Activated naive CD8-positive, alpha-beta T cell treated with anti-CD3 and anti-CD28 coated beads, Interleukin-2, amount 50 U/mL, for 24 hours (primary cell): ENCODE data around the gene PPP1R9A.
A peak's percentile ranks its signal among the peaks of the same experiment; 100 is the strongest.

Experiments used
- ATAC-seq: fragments of 150-1000 bp; cut with Tn5 transposase; one replicate; pipeline ENCODE4 v1.10.0; 2021
- DNase-seq: peaks from one replicate; pipeline ENCODE4 v3.0.0; 2021
- H3K27ac Mint-ChIP-seq: one replicate; pipeline ENCODE4 v1.8.0; 2021; ENCODE audit warnings: mild to moderate bottlenecking, mixed read lengths
- H3K27me3 Mint-ChIP-seq: one replicate; pipeline ENCODE4 v1.8.0; 2021; ENCODE audit warnings: mixed read lengths
- H3K36me3 Mint-ChIP-seq: one replicate; pipeline ENCODE4 v1.8.0; 2021; ENCODE audit warnings: low read depth, mixed read lengths
- H3K4me1 Mint-ChIP-seq: one replicate; pipeline ENCODE4 v1.8.0; 2021; ENCODE audit warnings: mixed read lengths
- H3K4me3 Mint-ChIP-seq: one replicate; pipeline ENCODE4 v1.8.0; 2021; ENCODE audit warnings: mild to moderate bottlenecking, moderate library complexity, mixed read lengths
- H3K9me3 Mint-ChIP-seq: one replicate; pipeline ENCODE4 v1.8.0; 2021; ENCODE audit warnings: mixed read lengths

The PPP1R9A gene

DNA sequence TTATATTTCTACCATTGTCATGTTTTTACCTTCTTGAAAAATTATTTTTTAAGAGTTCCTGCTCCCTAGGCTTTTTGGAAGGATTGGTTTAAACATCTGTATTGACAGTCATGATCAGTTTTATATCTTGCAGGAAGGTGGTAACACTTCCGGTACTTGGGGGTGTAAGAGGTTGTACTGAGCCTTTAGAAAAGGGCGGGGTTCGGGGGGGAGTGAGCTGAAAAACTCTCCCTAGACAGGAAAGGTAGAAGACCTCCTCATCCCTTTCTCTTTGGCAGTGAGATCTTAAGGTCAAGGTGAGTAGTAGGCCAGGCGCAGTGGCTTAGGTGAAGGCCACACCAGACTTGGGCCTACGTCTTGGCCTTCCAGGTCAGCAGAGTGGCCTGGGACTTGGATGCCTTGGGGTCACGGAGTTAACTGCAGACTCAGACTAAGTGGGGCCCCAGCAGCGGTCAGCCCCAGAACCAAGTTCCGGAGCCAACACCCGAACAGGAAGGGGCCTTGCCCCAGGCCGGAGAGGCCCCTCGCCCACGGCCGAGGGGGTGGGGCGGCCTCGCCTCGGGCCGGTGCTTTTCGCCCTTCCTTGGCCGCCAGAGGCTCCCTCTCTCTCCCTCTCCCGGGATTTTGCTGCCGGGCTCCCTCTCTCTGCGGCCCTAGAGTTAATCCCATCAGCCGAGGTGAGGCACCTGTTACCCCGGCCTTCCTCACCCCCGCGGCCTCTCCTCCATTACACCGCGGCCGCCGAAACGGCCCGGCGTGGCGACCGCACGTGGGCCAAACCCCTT, at the start of gene PPP1R9A:
PPP1R9A (plus strand) TSS at position 569 of the 785 bp plus-strand sequence. CDS start 2,520 bp downstream, outside the sequence.
- ATAC-seq (no peak), DNase-seq (no peak)
- no peak within 1 kb of the TSS for H3K27ac Mint-ChIP-seq
- H3K4me3 Mint-ChIP-seq = peak within 1 kb of the TSS; percentile 32
- no peaks in the 10 kb centered on the region for H3K9me3 Mint-ChIP-seq
- H3K27me3 Mint-ChIP-seq = peaks cover 41% of the 10 kb centered on the region
- H3K36me3 Mint-ChIP-seq = no peaks in the 10 kb centered on the region
- H3K4me1 Mint-ChIP-seq = peaks cover 12% of the 10 kb centered on the region

DNA sequence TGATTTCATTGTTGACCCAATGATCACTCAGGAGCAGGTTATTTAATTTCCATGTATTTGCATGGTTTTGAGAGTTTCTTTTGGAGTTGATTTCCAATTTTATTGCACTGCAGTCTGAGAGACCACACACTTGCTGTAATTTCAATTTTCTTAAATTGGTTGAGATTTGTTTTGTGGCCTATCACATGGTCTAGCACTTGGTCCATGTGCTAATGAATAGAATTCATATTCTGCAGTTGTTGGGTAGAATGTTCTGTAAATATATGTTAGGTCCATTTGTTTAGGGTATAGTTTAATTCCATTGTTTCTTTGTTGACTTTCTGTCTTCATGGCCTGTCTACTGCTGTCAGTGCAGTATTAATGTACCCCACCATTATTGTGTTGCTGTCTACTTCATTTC, 36.3 kb upstream of the PPP1R9A start:
- no peak overlapping the region for H3K27ac Mint-ChIP-seq
- peaks cover 3% of the 10 kb centered on the region for H3K27me3 Mint-ChIP-seq
- H3K9me3 Mint-ChIP-seq = peaks cover 8% of the 10 kb centered on the region
- no peak for DNase-seq
- H3K36me3 Mint-ChIP-seq = no peaks in the 10 kb centered on the region
- H3K4me1 Mint-ChIP-seq = no peaks in the 10 kb centered on the region
- no peak overlapping the region for H3K4me3 Mint-ChIP-seq
- ATAC-seq = no peak

DNA sequence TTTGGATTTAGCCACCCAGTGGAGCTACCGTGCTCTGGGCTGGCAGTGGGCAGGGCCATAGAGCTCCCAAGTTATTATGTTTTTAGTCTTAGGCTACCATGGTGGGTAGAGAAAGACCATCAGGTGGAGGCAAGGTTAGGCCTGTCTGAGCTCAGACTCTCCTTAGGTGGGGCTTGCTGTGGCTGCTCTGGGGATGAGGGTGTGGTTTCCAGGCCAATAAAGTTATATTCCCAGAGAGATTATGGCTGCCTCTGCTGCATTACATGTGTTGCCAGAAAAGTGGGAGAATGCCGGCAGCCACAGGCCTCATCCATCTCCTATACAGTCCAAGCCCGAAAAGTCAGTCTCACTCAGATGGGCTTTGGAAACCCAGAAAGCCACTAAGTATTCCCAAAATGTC, 34.2 kb upstream of the PPP1R9A start:
- H3K9me3 Mint-ChIP-seq = peaks cover 13% of the 10 kb centered on the region

DNA sequence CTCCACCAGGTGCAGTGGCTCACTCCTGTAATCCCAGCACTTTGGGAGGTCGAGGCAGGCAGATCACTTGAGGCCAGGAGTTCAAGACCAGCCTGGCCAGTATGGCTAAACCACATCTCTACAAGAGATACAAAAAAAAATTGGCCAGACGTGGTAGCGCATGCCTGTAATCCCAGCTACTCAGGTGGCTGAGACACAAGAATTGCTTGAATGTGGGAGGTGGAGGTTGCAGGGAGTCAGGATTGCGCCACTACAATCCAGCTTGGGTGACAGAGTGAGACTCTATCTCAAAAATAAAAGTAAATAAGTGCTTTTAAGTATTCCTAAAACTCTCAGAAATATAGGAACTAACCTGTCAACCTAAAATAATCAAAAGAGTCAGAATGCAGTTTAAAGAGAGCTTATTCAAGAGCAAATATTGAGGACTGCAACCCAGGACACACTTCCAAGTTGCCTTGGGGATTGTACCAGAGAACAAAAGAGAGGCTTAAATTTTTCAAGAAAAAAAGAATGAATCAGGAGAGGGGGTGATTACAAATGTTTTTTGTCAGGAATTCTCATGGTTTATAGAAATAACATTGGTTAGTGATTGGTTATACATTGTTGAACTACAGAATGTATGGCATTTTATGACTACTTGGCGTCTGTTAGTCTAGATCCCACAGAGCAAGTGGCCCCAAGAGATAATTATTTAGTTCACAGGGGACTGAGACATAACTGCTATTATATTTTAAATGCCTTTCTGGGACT, 33.2 kb upstream of the PPP1R9A start:
- Mint-ChIP-seq H3K4me3 (no peak overlapping the region), H3K9me3 (peaks cover 13% of the 10 kb centered on the region), H3K36me3 (no peaks in the 10 kb centered on the region), H3K4me1 (no peaks in the 10 kb centered on the region), H3K27me3 (peaks cover 3% of the 10 kb centered on the region), H3K27ac (no peak overlapping the region)
- ATAC-seq (no peak), DNase-seq (no peak)

More for the DNA sequence above, 34.2 kb upstream of the PPP1R9A start:
- Mint-ChIP-seq H3K27me3 (peaks cover 3% of the 10 kb centered on the region), H3K4me3 (no peak overlapping the region), H3K36me3 (no peaks in the 10 kb centered on the region), H3K27ac (no peak overlapping the region), H3K4me1 (no peaks in the 10 kb centered on the region)
- DNase-seq (no peak), ATAC-seq (no peak)

DNA sequence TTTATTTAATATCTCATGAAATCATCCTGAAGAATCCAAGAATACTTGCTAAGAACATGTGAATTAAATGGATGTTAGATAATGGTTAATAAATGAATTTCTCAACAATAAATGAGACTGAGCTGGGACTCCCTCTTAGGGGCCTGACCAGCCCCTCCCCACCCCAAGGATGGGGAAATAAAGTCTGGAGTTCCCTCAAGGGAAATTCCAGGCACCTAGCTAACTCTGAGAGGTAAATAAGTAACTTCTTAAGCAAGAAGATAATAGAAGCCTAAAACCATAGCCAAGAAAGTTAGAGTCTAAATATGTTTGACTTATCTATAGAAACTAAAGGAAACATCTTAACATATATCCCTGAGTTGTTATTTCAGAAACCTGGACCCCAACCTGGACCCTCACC, 32.2 kb upstream of the PPP1R9A start:
- Mint-ChIP-seq H3K36me3 (no peaks in the 10 kb centered on the region), H3K27me3 (peaks cover 3% of the 10 kb centered on the region), H3K27ac (no peak overlapping the region), H3K4me3 (no peak overlapping the region), H3K9me3 (peaks cover 9% of the 10 kb centered on the region), H3K4me1 (no peaks in the 10 kb centered on the region)
- DNase-seq (no peak), ATAC-seq (no peak)

DNA sequence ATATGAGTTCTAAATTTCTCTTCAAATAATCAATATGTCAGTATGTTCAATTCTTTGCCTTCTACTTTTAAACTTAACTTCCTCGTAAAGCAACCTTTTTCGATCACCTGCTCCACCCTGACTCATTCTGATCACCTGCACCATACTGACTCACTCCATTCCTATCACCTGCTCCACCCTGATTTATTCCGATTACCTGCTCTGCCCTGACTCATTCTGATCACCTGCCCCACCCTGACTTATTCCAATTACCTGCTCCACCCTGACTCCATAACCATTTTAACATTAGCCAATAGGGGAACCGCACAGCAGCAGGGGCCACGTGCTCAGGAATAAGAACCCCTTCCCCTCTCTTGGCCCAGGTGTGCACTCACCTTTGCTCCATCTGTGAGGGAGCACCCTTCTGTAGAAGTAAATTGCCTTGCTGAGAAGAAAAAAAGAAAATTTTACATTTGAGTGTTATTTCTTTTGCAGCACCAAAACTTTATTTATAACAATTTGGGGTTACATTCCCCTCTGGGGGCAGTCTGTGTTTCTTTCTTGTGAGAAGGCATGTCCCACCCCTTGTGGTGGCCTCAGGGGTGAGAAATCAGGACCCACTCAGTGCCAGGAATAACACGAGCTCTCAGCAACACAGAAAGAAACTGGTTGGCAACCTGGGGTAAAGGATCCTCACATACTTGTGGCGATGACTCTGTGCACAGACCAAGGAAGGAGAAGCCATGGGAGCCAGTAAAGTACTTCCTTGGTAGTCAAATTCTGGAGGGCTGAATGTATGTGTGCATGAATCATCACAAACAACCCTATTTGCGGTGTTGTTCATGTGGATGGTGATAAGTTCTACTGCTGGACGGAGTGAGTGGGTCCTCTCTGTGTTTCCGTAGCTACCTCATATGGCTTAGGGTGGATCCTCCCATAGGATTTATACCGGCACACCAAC, 29.4 kb upstream of the PPP1R9A start:
- ATAC-seq (no peak), DNase-seq (no peak)
- peaks cover 5% of the 10 kb centered on the region for H3K9me3 Mint-ChIP-seq
- no peak overlapping the region for H3K4me3 Mint-ChIP-seq
- no peaks in the 10 kb centered on the region for H3K36me3 Mint-ChIP-seq
- peak overlapping the region; percentile 15 for H3K27ac Mint-ChIP-seq
- no peaks in the 10 kb centered on the region for H3K4me1 Mint-ChIP-seq
- peaks cover 3% of the 10 kb centered on the region for H3K27me3 Mint-ChIP-seq

DNA sequence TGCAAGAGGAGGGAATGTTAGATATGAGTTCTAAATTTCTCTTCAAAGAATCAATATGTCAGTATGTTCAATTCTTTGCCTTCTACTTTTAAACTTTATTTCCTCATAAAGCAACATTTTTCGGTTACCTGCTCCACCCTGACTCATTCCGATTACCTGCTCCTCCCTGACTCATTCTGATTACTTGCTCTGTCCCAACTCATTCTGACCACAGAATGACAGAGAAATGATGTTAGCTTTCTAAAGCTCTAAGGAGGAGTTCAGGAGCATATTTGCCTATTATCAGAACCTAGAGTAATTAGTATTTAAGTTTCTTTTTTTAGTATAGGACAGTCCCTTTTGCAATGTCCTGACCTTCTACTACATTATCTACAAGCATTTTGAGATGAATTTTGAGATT, 24.5 kb upstream of the PPP1R9A start:
- no peak for DNase-seq
- Mint-ChIP-seq H3K9me3 (peaks cover under 1% of the 10 kb centered on the region), H3K27me3 (peaks cover 2% of the 10 kb centered on the region), H3K4me3 (no peak overlapping the region), H3K36me3 (no peaks in the 10 kb centered on the region), H3K4me1 (no peaks in the 10 kb centered on the region), H3K27ac (no peak overlapping the region)
- ATAC-seq = no peak

DNA sequence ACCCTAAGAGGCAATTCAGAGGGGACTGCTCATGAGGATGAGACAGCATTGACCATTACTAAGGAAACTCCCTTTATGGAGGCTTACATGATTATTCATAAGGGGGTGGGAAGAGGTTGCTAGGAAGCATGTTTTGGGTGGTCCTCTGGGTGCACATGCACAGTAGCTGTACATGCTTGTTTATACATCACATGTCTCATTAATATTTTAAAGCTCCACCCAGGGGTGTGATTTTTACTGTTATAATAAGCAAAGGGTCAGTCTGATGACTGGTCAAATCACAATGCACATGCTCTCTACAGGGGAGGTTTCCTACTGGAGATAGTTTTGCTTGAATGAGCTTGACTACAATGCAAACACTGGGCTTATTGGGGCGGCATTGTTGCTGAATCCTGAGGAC, 23.8 kb upstream of the PPP1R9A start:
- H3K4me3 Mint-ChIP-seq = no peak overlapping the region
- no peak overlapping the region for H3K27ac Mint-ChIP-seq
- H3K4me1 Mint-ChIP-seq = no peaks in the 10 kb centered on the region
- no peaks in the 10 kb centered on the region for H3K36me3 Mint-ChIP-seq
- no peak for DNase-seq
- ATAC-seq = no peak
- no peaks in the 10 kb centered on the region for H3K9me3 Mint-ChIP-seq
- H3K27me3 Mint-ChIP-seq = peaks cover 2% of the 10 kb centered on the region

DNA sequence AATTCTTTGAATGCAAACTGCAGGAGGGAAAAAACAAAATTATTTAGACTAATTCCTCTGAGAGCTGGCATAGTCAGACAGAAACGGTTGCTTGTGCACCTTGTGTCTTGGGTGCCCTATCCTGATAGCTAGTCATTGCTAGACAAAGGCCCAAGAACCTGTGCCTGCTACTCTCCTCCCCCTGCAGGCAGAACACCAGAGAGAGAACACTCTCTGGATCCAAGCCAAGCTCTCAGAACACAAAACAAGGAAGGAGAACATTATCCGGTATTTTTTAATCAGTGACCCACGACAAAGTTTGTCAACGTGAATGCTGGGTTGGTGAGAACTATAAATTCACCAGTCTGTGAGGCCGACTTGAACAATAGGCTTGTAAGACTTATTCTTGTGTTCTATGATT, 18.8 kb upstream of the PPP1R9A start:
- Mint-ChIP-seq H3K9me3 (peaks cover 5% of the 10 kb centered on the region), H3K27me3 (peaks cover 2% of the 10 kb centered on the region), H3K27ac (no peak overlapping the region), H3K36me3 (no peaks in the 10 kb centered on the region), H3K4me1 (no peaks in the 10 kb centered on the region), H3K4me3 (no peak overlapping the region)
- DNase-seq (no peak), ATAC-seq (no peak)

DNA sequence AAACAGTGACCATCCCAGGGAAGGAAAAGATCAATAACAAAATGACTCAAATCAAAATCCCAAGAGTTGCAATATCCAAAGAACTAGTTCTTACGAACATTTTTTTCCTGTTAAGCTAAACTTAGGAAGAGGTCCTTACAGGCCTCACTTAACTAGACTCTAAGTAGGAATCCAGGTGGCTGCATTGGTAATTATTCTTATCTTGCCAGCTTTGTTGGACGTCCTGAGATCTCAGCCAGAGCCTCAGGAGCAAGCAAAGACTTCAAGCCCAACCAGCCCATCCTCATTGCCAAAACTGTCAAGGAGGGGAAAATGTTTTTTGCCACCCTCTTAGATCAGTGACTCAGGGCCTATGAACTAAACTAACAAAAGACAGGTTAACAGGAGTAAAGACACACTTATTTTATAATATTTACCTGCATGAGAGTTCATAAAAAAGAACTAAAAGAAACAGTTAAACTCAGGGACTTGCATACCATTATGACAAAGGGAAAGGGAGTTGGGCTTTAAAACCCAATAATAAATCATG, 18.3 kb upstream of the PPP1R9A start:
- Mint-ChIP-seq H3K27me3 (peaks cover 2% of the 10 kb centered on the region), H3K4me1 (no peaks in the 10 kb centered on the region), H3K4me3 (no peak overlapping the region), H3K36me3 (no peaks in the 10 kb centered on the region), H3K27ac (no peak overlapping the region), H3K9me3 (peaks cover 5% of the 10 kb centered on the region)
- DNase-seq (no peak), ATAC-seq (no peak)

DNA sequence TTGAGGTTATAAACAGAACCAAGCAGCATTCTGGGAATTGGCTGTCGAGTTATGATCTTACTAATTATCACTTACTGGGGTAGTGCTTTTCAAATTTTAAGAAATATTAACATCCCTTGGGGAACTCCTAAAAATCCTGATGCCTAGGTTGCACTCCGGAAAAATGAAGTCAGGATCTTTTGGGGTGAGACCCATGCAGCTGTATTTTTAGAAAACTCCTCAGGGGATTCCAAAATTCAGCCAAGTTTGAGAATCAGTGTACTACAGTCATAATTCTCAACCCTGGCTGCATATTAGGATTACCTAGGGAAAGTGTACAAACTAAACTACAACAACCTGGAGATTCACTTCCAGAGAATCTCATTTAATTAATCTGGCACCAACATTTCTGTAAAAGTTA, 17.2 kb upstream of the PPP1R9A start:
- ATAC-seq = no peak
- Mint-ChIP-seq H3K4me1 (no peaks in the 10 kb centered on the region), H3K4me3 (no peak overlapping the region)

DNA sequence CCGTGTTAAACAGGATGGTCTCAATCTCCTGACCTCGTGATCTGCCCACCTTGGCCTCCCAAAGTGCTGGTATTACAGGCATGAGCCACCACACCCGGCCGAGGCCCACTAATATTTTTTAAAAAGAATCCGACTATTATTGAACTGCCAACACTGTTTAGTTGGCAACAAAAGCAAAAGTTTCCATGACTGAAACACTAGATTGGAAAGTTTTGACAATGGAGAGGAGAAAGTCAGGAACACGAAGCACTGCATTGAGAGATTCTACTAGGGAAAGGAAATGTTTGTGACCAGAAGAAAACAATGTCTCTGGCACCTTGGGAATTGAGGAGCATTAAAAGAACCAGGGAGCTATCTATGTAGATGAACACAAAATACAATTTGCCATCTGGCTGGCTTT, 13.7 kb upstream of the PPP1R9A start:
- H3K4me3 Mint-ChIP-seq = no peak overlapping the region
- no peaks in the 10 kb centered on the region for H3K27me3 Mint-ChIP-seq
- H3K9me3 Mint-ChIP-seq = peaks cover 5% of the 10 kb centered on the region
- no peak for DNase-seq
- no peaks in the 10 kb centered on the region for H3K36me3 Mint-ChIP-seq
- H3K4me1 Mint-ChIP-seq = no peaks in the 10 kb centered on the region
- no peak for ATAC-seq
- H3K27ac Mint-ChIP-seq = no peak overlapping the region

More for the DNA sequence above, 17.2 kb upstream of the PPP1R9A start:
- DNase-seq = no peak
- Mint-ChIP-seq H3K27me3 (no peaks in the 10 kb centered on the region), H3K27ac (no peak overlapping the region), H3K9me3 (peaks cover 5% of the 10 kb centered on the region), H3K36me3 (no peaks in the 10 kb centered on the region)

DNA sequence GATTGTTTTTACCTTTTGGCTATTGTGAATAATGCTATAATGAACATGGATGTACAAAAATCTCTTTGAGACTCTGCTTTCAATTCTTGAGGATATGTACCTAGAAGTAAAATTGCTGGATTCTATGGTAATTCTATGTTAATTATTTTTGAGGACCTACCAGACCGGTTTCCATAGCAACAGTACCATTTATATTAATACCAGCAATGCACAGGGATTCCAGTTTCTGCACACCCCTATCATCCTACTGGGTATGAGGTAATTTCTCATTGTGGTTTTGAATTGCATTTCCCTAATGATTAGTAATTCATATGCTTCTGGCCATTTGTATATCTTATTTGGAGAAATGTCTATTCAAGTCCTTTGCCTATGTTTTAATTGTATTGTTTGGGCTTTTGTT, 9.9 kb upstream of the PPP1R9A start:
- H3K4me1 Mint-ChIP-seq = no peaks in the 10 kb centered on the region
- peaks cover 5% of the 10 kb centered on the region for H3K9me3 Mint-ChIP-seq
- no peak overlapping the region for H3K27ac Mint-ChIP-seq
- no peak overlapping the region for H3K4me3 Mint-ChIP-seq
- ATAC-seq (no peak), DNase-seq (no peak)
- H3K27me3 Mint-ChIP-seq = no peaks in the 10 kb centered on the region
- H3K36me3 Mint-ChIP-seq = no peaks in the 10 kb centered on the region

DNA sequence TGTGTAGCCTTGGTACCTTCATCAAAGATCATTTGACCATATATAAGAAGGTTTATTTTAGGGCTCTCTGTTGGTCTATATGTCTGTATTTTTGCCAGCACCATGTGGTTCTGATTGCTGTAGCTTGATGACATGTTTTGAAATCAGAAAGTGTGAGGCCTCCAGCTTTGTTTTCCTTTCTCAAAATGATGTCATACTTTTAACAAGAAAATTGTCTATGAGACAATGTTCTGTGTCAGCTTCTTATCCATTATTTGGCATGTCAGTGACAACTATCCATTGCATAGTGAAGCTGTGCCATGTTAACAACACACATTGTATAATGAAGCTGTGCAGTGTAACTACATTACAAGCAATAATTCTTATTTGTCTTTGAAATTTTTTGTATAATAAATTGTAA, 9.1 kb upstream of the PPP1R9A start:
- Mint-ChIP-seq H3K36me3 (no peaks in the 10 kb centered on the region), H3K27ac (no peak overlapping the region), H3K4me3 (no peak overlapping the region), H3K27me3 (peaks cover 2% of the 10 kb centered on the region), H3K9me3 (no peaks in the 10 kb centered on the region), H3K4me1 (no peaks in the 10 kb centered on the region)
- no peak for ATAC-seq
- DNase-seq = no peak
